ENCODE measurements around the gene GABBR2. TPM values are rescaled to one million over a fixed set of nuclear protein-coding genes. Genes with fewer than 3 reads are reported as not detected.

GABBR2 gene
- polyA plus RNA-seq, 4 donors: 0.09 to 1.4 (median 0.71) TPM; not detected in 1

DNA sequence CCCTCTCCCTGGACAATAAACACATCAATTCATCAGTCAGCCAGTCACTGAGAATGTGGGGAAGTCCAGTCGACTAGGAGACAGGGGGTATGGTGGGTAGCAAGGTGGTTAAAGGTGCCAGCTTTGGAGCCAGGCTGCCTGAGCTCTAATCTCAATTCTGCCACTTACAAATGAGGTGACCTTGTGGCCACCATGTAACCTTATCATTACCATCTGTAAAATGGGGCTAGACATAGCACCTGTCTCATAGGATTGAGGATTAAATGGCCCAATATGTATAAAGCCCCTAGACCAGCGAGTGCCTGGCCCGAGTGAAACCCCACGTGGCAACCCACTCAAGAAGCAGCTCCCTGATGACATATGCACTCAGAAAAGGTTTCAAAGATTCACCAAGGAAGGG, 380.0 kb downstream of the GABBR2 start:
- no peak for DNase-seq
- no peaks in the 10 kb centered on the region for H3K36me3 ChIP-seq (ENCODE audit: control insufficient read depth in 3 of 3, insufficient read depth in 2 of 3, low read depth in 1 of 3, low read length in 3 of 3)

GRCh38 chr9:98328141-98328540, 380.6 kb downstream of the GABBR2 start:
- Histone ChIP-seq H3K4me3 (ENCODE audit: low read depth in 1 of 3, low read length in 3 of 3) (no peak overlapping the region), H3K9me3 (ENCODE audit: control insufficient read depth in 2 of 2, insufficient read depth in 1 of 2, low read depth in 1 of 2, low read length in 1 of 2) (no peaks in the 10 kb centered on the region), H3K36me3 (ENCODE audit: control insufficient read depth in 3 of 3, insufficient read depth in 2 of 3, low read depth in 1 of 3, low read length in 3 of 3) (no peaks in the 10 kb centered on the region), H3K4me1 (ENCODE audit: control insufficient read depth in 3 of 3, insufficient read depth in 2 of 3, low read depth in 1 of 3, low read length in 2 of 3) (peaks cover 0 to 3% (median 0%) of the 10 kb centered on the region in 3 donors), H3K27ac (ENCODE audit: low read depth in 1 of 3, low read length in 2 of 3) (no peak overlapping the region), H3K27me3 (ENCODE audit: control insufficient read depth in 3 of 3, insufficient read depth in 3 of 3, low read length in 3 of 3) (no peaks in the 10 kb centered on the region)
- DNase-seq (no peak), FAIRE-seq (no peak)
- whole genome bisulfite sequencing, 3 donors: 71 to 75% (median 73%) methylated on average over 7 of the region's 7 CpGs

More for the DNA sequence above, 380.0 kb downstream of the GABBR2 start:
- H3K4me3 ChIP-seq (ENCODE audit: low read depth in 1 of 3, low read length in 3 of 3): no peak overlapping the region
- WGBS, 3 donors: 78 to 87% (median 79%) methylated on average over 4 of the region's 4 CpGs
- H3K27me3 ChIP-seq (ENCODE audit: control insufficient read depth in 3 of 3, insufficient read depth in 3 of 3, low read length in 3 of 3): no peaks in the 10 kb centered on the region
- peaks cover 0 to 3% (median 0%) of the 10 kb centered on the region in 3 donors for H3K4me1 ChIP-seq (ENCODE audit: control insufficient read depth in 3 of 3, insufficient read depth in 2 of 3, low read depth in 1 of 3, low read length in 2 of 3)
- H3K9me3 ChIP-seq (ENCODE audit: control insufficient read depth in 2 of 2, insufficient read depth in 1 of 2, low read depth in 1 of 2, low read length in 1 of 2): no peaks in the 10 kb centered on the region
- no peak overlapping the region for H3K27ac ChIP-seq (ENCODE audit: low read depth in 1 of 3, low read length in 2 of 3)
- no peak for FAIRE-seq

GRCh38 chr9:98327249-98327561, 381.5 kb downstream of the GABBR2 start:
- no peaks in the 10 kb centered on the region for H3K36me3 ChIP-seq (ENCODE audit: control insufficient read depth in 3 of 3, insufficient read depth in 2 of 3, low read depth in 1 of 3, low read length in 3 of 3)
- no peak overlapping the region for H3K4me3 ChIP-seq (ENCODE audit: low read depth in 1 of 3, low read length in 3 of 3)
- no peaks in the 10 kb centered on the region for H3K27me3 ChIP-seq (ENCODE audit: control insufficient read depth in 3 of 3, insufficient read depth in 3 of 3, low read length in 3 of 3)
- DNase-seq (no peak), FAIRE-seq (no peak)
- H3K9me3 ChIP-seq (ENCODE audit: control insufficient read depth in 2 of 2, insufficient read depth in 1 of 2, low read depth in 1 of 2, low read length in 1 of 2): no peaks in the 10 kb centered on the region
- no peak overlapping the region for H3K27ac ChIP-seq (ENCODE audit: low read depth in 1 of 3, low read length in 2 of 3)
- WGBS, 3 donors: 84 to 90% (median 87%) methylated on average over 4 of the region's 4 CpGs
- peaks cover 0 to 3% (median 0%) of the 10 kb centered on the region in 3 donors for H3K4me1 ChIP-seq (ENCODE audit: control insufficient read depth in 3 of 3, insufficient read depth in 2 of 3, low read depth in 1 of 3, low read length in 2 of 3)

- Histone ChIP-seq H3K36me3 (ENCODE audit: control insufficient read depth in 3 of 3, insufficient read depth in 2 of 3, low read depth in 1 of 3, low read length in 3 of 3) (no peaks in the 10 kb centered on the region), H3K27me3 (ENCODE audit: control insufficient read depth in 3 of 3, insufficient read depth in 3 of 3, low read length in 3 of 3) (no peaks in the 10 kb centered on the region), H3K27ac (ENCODE audit: low read depth in 1 of 3, low read length in 2 of 3) (no peak overlapping the region), H3K9me3 (ENCODE audit: control insufficient read depth in 2 of 2, insufficient read depth in 1 of 2, low read depth in 1 of 2, low read length in 1 of 2) (no peaks in the 10 kb centered on the region), H3K4me3 (ENCODE audit: low read depth in 1 of 3, low read length in 3 of 3) (no peak overlapping the region), H3K4me1 (ENCODE audit: control insufficient read depth in 3 of 3, insufficient read depth in 2 of 3, low read depth in 1 of 3, low read length in 2 of 3) (peaks cover 0 to 3% (median 0%) of the 10 kb centered on the region in 3 donors)
- DNase-seq: no peak
- WGBS, 3 donors: 80 to 88% (median 86%) methylated on average over 3 of the region's 3 CpGs
- FAIRE-seq: no peak
These were observed 382.1 kb downstream of the GABBR2 start for GRCh38 chr9:98326459-98327248.

- H3K4me3 ChIP-seq (ENCODE audit: low read depth in 1 of 3, low read length in 3 of 3): no peak overlapping the region
These were observed 383.9 kb downstream of the GABBR2 start for GRCh38 chr9:98324801-98325200.

DNA sequence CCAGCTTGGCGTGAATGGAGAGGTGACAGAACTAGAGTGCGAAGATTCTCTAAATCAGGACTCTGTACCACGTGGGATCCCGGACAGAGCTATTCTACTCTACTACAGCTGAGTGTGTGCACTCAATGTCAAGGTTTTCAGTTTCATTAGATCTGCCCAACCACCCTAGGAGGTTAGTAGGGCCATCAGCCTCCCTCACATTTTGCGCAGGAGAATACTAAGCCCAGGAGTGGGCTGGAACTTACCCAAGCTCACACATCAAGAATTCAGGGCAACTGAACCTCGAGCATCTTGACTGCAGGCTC, 385.0 kb downstream of the GABBR2 start:
- Histone ChIP-seq H3K27ac (ENCODE audit: low read depth in 1 of 3, low read length in 2 of 3) (no peak overlapping the region), H3K4me3 (ENCODE audit: low read depth in 1 of 3, low read length in 3 of 3) (no peak overlapping the region), H3K27me3 (ENCODE audit: control insufficient read depth in 3 of 3, insufficient read depth in 3 of 3, low read length in 3 of 3) (no peaks in the 10 kb centered on the region), H3K36me3 (ENCODE audit: control insufficient read depth in 3 of 3, insufficient read depth in 2 of 3, low read depth in 1 of 3, low read length in 3 of 3) (no peaks in the 10 kb centered on the region), H3K4me1 (ENCODE audit: control insufficient read depth in 3 of 3, insufficient read depth in 2 of 3, low read depth in 1 of 3, low read length in 2 of 3) (no peaks in the 10 kb centered on the region), H3K9me3 (ENCODE audit: control insufficient read depth in 2 of 2, insufficient read depth in 1 of 2, low read depth in 1 of 2, low read length in 1 of 2) (no peaks in the 10 kb centered on the region)
- DNase-seq: no peak
- WGBS, 3 donors: 78 to 86% (median 86%) methylated on average over 6 of the region's 6 CpGs
- no peak for FAIRE-seq

More at GRCh38 chr9:98324801-98325200, 383.9 kb downstream of the GABBR2 start:
- no peak overlapping the region for H3K27ac ChIP-seq (ENCODE audit: low read depth in 1 of 3, low read length in 2 of 3)
- H3K27me3 ChIP-seq (ENCODE audit: control insufficient read depth in 3 of 3, insufficient read depth in 3 of 3, low read length in 3 of 3): no peaks in the 10 kb centered on the region
- 72 to 80% (median 73%) methylated on average over 6 of the region's 6 CpGs for WGBS, 3 donors
- H3K9me3 ChIP-seq (ENCODE audit: control insufficient read depth in 2 of 2, insufficient read depth in 1 of 2, low read depth in 1 of 2, low read length in 1 of 2): no peaks in the 10 kb centered on the region
- no peak for FAIRE-seq
- no peaks in the 10 kb centered on the region for H3K36me3 ChIP-seq (ENCODE audit: control insufficient read depth in 3 of 3, insufficient read depth in 2 of 3, low read depth in 1 of 3, low read length in 3 of 3)
- H3K4me1 ChIP-seq (ENCODE audit: control insufficient read depth in 3 of 3, insufficient read depth in 2 of 3, low read depth in 1 of 3, low read length in 2 of 3): peaks cover 0 to 3% (median 0%) of the 10 kb centered on the region in 3 donors
- no peak for DNase-seq

DNA sequence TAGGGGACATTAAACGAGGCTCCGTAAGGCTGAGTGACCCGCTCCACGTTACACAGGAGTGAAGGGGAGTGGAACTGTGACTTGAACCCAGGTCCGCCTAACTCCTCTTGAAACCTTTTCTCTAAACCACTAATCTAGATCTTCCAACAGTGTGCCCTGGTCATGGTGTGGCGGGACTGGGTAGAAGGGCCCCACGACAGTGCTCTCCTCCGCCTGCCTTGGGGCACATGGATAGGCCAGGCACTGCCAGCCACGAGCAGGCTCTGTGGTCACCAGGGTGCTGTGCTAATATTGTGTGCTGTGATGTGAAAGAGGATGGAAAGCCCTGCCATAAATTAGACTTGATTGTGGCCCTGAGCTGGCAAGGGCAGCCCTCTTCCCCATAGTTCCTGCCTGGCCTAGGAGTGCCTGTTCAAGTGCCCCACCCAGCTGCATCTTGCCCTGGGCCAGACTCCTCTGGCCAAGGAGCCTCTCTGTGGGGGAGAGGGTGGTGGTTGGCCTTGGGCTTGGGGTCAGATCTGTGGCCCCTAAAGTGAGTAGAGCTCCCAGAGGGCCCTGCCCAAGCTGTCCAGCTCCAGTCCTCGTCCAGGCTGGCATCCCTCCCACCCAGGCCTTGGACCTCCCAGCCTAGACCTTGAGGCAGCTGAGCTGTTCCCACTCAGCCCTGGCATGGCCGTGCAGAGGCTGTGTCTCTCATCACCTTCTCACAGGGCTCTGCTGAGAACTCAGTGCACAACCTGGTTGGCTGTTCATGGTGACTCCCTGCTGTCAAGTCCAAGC, 385.5 kb downstream of the GABBR2 start:
- no peaks in the 10 kb centered on the region for H3K27me3 ChIP-seq (ENCODE audit: control insufficient read depth in 3 of 3, insufficient read depth in 3 of 3, low read length in 3 of 3)
- H3K36me3 ChIP-seq (ENCODE audit: control insufficient read depth in 3 of 3, insufficient read depth in 2 of 3, low read depth in 1 of 3, low read length in 3 of 3): no peaks in the 10 kb centered on the region
- no peak overlapping the region for H3K4me3 ChIP-seq (ENCODE audit: low read depth in 1 of 3, low read length in 3 of 3)
- no peaks in the 10 kb centered on the region for H3K9me3 ChIP-seq (ENCODE audit: control insufficient read depth in 2 of 2, insufficient read depth in 1 of 2, low read depth in 1 of 2, low read length in 1 of 2)
- no peak overlapping the region for H3K27ac ChIP-seq (ENCODE audit: low read depth in 1 of 3, low read length in 2 of 3)
- FAIRE-seq: no peak
- H3K4me1 ChIP-seq (ENCODE audit: control insufficient read depth in 3 of 3, insufficient read depth in 2 of 3, low read depth in 1 of 3, low read length in 2 of 3): no peaks in the 10 kb centered on the region
- no peak for DNase-seq
- WGBS, 3 donors: 92 to 93% (median 92%) methylated on average over 11 of the region's 11 CpGs

GRCh38 chr9:98321269-98321668, 387.5 kb downstream of the GABBR2 start:
- Histone ChIP-seq H3K36me3 (ENCODE audit: control insufficient read depth in 3 of 3, insufficient read depth in 2 of 3, low read depth in 1 of 3, low read length in 3 of 3) (no peaks in the 10 kb centered on the region), H3K9me3 (ENCODE audit: control insufficient read depth in 2 of 2, insufficient read depth in 1 of 2, low read depth in 1 of 2, low read length in 1 of 2) (no peaks in the 10 kb centered on the region), H3K27me3 (ENCODE audit: control insufficient read depth in 3 of 3, insufficient read depth in 3 of 3, low read length in 3 of 3) (no peaks in the 10 kb centered on the region), H3K27ac (ENCODE audit: low read depth in 1 of 3, low read length in 2 of 3) (no peak overlapping the region), H3K4me3 (ENCODE audit: low read depth in 1 of 3, low read length in 3 of 3) (no peak overlapping the region), H3K4me1 (ENCODE audit: control insufficient read depth in 3 of 3, insufficient read depth in 2 of 3, low read depth in 1 of 3, low read length in 2 of 3) (no peaks in the 10 kb centered on the region)
- FAIRE-seq (no peak), DNase-seq (no peak)
- 89 to 90% (median 89%) methylated on average over 4 of the region's 4 CpGs for WGBS, 3 donors
